Daoy (cell line): ENCODE data around the gene AGO4. TPM values are rescaled to one million over a fixed set of nuclear protein-coding genes. Genes with fewer than 3 reads are reported as not detected.
"Not testable (repeated sequence)": the region's sequence is repeated elsewhere in the genome, so short reads cannot be mapped to it uniquely, and the experiment has no call there.

Experiments
- DNase-seq: peaks from one replicate; pipeline ENCODE4 v3.0.0-alpha.2; 2015; ENCODE audit warnings: low read depth
- total RNA-seq: library from RNA; depleted of rRNA; stranded (reverse); fragments of >200 nt; shearing (Covaris generic); gene quantifications from 2 replicates; pipeline ENCODE4 v1.2.3, GENCODE V29; 2014

Gene AGO4
- total RNA-seq, 1 experiment from 2014 or later: 4.9 TPM

DNA sequence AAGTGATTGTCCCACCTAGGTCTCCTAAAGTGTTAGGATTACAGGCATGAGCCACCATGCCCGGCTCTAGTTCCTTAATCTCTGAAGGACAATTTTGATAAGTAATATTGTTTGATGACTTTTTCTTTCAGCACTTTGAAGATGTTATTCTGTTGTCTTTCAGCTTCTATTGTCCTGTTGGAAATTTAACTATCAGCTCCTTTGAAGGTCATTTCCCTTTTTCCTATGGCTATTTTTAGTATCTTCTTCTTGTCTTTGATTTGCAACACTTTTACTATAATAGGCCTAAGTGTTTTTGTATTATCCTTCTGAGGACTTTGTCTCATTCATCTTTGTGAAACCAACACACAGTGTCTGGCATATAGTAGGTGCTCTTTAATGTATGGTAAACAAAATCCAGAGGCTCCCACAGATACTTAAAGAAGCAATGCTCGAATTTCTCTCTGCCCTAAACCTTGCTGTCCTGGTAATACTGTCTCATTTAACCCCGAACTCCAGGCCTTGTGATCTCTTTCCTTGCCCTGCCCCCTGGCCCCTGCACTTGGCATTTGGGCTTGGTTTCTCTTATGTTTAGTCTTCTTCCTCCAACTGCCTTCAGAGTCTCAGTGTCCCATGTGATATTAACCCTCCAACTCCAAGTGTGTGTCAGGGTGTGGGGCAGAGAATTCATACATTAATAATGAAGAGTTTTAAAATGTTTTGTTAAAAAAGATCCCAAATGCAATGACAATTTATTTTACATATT is 56.2 kb downstream of the AGO4 start:
- DNase-seq: no peak

DNA sequence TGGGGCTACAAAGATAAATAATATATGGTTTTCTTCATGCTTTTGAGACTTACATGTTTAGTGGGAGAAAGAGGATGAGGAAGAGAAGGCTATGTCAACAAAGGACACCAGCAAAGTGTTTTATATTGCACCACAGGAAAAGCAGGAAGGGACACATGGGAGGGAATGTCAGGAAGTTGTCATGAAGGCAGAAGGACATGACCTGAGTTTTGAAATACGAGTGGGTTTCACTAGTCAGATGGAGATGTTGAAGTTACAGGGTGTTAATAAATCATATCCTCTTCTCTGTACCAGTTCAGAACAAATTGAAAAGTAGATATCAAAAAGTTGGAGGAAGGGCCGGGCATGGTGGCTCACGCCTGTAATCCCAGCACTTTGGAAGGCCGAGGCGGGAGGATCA is 57.0 kb downstream of the AGO4 start:
- DNase-seq: no peak

DNA sequence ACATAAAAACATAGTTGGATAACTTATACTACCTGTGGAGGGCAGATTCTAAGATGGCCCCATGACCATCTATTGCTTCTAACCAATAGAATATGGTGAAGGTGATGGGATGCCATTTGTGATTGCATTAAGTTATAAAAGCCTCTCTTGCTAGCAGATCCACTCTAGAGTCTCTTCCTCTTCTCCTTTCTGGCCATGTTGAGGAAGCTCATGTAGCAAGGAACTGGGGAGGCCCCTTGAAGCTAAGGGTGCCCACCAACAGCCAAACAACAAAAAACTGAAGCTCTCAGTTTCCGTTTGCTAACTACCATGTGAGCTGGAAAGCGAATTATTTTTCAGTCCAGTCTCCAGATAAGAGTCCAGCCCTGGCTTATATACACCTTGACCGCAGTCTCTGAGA is 59.2 kb downstream of the AGO4 start:
- DNase-seq: no peak

DNA sequence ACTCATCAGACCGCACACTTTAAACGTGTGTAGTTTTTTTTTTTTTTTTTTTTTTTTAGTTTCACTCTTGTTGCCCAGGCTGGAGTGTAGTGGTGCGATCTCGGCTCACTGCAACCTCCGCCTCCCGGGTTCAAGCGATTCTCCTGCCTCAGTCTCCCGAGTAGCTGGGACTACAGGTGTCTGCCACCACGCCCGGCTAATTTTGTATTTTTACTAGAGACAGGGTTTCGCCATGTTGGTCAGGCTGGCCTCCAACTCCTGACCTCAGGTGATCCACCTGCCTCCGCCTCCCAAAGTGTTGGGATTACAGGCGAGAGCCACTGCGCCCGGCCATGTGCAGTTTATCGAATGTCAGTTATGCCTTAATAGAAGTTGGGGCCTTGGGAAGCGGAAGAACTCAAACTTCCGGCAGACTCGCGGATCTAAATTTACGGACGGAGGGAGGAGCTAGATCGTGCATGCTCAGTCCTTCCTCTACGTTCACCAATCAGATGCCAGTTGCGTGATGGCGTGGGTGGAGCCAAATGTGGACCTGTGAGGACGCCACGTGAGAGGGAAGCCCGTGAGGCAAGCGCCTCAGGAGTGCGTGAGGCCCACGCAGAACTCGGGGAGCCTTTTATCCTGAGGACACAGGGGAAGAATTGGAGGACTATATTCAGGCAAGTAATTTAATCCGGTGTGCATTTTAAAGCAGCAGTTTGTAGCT is 61.6 kb downstream of the AGO4 start:
- DNase-seq: not testable (repeated sequence)

DNA sequence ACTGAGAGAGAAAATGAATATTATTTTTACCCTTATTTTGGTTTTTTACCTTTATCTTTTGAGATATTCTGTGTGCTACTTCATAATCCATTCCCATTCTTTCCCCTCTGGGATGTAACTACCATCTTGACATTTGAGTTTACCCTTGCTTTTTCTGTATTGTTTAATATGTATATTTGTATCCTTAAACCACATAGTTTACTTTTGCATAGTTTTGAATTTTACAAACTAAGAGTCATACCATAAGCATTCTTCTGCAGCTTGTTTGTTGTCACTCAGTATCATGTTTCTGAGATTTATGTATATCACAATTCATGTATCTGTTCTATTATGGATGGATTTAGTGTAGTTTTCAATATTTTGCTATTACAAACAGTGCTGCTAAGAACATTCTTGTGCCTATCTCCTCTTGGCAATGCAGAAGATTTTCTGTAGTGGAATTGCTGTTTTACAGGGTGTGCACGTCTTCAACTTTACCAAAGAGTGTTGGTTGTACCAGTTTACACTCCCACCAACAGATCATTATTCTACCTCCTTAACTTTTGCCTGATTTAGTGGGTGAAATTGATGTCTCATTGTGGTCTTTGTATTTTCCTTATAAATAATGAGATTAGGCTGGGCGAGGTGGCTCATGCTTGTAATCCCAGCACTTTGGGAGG is 63.0 kb downstream of the AGO4 start:
- no peak for DNase-seq

DNA sequence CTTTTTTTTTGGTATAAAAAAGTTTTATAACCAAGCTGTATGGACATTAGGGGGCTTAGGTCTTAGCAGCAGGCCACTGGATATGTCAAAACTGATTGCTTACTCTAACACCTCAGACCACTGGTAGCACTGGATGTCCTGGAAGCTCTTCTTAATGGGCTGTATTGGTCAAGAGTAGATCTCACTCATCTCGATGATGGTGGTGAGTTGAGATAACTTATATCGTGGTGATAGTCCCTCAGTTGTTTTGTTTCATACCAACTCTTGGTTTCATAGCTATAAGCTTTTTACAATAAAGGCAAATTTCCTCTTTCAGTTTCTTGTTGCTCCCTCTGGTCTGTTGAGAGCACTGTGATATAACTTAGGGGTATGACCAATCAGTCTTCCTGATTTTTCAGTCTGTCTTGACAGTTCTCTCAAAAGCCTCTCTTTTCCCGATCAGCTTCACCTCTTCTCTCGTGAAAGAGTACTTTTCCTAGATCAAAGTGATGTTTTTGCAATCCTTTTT is 65.5 kb downstream of the AGO4 start:
- no peak for DNase-seq

DNA sequence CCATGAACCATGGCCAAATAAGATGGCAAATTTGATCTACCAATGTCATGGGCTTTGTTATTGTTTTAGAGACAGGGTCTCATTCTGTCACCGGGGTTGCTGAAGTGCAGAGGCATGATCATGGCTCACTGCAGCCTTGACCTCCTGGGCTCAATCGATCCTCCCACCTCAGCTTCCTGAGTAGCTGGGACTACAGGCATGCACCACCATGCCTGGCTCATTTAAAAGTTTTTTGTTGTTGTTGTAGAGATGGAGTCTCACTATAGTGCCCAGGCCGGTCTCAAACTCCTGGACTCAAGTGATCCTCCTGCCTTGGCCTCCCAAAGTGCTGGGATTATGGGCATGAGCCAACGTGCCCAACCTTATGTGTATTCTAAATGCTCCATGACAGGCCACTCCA is 66.3 kb downstream of the AGO4 start:
- not testable (repeated sequence) for DNase-seq

DNA sequence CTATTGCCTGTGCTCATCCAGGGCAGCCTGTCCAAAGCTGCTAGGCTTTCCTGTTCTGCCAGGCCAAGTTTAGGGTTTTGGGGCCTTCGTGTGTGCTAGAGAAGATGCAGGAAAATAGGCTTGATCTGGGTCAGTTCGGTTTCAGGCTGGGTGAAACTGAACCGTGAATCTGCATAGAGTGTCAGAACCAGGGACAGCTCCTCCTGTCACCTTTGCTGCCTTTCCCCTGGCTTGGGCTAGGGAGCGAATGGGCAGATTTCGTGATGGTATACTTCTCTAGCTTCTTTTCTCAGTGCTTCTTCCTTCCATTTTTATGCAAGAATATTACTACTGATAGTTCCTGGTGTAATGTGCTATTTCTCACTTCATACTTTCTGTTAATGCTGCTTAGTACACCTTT is 69.2 kb downstream of the AGO4 start:
- peak; percentile 17 for DNase-seq

DNA sequence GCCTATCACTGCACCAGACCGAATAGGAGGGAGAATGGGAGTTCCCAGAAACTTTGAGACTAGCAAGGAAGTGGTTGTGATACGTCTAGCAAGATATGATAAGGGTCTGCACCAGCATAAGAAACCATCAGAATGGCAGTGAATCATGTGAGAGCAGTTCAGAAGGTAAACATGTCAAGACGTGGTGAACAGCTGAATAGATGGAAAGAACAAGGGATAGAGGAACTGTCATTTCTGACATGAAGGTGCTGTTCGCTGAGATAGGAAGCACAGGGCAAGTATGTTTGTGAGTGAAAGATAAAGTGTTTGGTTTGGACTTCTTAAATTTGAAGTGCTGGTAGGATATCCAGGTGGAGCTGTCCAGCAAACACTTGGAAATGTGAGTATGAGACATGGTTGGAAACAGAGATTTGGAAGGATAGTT is 74.0 kb downstream of the AGO4 start:
- no peak for DNase-seq

DNA sequence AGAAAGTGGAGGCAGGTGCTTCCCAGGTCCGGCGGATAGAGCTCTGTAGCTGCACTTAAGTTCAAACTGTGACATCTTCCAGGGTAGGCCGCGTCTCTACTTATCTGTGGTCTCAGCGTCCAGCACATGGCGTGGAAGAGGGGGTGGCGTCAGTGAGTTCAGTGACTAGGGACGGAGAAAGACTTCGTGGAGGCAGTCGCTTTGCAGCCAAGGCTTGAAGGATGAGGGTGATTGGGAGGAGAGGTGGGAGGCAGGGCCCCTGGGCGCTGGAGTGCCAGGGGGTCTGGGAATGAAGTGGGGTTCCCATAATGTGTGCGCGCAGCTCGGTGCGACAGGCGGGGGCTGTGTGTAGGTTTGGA is 74.7 kb downstream of the AGO4 start:
- no peak for DNase-seq

DNA sequence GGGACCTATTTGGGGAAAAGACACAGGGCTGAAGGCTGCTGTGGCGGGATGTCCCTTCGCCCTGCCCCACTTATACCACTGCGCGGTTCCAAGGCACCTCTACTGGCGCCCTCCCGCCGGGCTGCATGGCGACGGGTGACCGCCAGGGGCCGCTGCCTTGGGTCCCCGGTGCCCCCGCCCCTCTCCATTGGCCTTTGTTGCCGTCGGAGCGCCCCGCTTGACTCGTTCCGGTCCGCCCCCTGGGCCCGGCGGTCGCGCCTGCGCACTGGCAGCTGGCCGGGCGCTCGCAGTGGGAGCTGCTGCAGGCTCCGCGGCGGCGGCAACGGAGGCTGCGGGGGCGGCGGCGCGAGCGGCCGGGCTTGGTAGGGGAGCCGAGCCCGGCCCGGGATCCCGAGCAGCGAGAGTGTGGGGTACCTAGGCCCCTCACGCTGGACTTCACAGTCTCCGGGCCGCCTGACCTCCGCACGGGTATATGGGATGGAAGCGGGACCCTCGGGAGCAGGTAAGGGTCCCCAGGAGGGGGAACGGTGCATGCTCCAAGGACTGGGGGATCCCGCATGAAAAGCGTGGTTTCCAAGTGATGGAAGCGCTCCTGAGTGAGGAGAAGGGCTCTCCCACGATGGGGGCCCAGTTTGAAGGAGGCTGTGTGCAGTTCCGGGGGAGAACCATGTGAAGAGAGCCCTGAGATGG is 75.3 kb downstream of the AGO4 start, which contains the start of gene AGO1:
Gene AGO1 (plus strand): TSS at position 265 of the 690 bp plus-strand sequence. CDS start 213 bp downstream, at position 478.
- peak; percentile 98 for DNase-seq

DNA sequence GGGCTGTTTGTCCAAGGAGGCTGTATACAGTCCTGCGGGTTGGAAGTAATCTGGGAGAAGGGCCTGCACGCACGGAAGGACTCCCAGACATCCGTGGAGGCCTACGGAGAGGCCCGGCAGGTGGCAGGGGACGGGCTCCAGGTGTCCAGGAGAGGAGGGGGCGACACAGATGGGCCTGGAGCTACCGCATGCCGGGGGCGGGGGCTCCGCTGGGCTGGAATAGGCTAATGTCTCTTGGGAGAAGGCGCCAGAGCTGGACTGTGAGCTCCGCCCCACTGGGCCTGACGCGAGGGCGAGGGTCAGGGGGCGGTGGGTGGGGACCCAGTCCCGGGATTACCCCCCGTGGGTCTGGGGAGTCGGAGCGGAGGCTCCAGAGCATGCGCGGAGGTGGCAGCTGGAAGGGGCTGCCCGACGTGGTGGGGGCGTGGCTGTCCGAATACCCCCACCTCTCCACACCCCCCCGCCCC is 75.9 kb downstream of the AGO4 start:
- peak; percentile 49 for DNase-seq

DNA sequence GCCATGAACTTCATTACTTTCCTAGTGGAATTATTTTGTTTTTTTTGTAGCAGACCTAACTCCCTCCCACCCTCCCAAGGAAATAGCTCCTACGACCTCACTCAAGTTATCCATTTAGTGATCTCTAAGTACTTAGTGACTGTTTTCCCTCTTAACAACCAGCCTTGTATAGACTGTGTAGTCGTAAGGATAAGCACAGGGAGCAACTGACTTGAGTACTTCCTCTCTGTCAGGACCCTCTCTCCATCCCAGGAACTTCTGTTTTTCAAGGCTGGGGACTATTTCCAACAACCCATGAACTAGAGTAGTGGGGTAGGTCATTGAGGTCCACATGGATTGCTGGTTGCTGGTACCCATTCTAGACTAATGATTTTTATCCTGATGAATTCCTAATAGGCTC is 77.1 kb downstream of the AGO4 start:
- no peak for DNase-seq

DNA sequence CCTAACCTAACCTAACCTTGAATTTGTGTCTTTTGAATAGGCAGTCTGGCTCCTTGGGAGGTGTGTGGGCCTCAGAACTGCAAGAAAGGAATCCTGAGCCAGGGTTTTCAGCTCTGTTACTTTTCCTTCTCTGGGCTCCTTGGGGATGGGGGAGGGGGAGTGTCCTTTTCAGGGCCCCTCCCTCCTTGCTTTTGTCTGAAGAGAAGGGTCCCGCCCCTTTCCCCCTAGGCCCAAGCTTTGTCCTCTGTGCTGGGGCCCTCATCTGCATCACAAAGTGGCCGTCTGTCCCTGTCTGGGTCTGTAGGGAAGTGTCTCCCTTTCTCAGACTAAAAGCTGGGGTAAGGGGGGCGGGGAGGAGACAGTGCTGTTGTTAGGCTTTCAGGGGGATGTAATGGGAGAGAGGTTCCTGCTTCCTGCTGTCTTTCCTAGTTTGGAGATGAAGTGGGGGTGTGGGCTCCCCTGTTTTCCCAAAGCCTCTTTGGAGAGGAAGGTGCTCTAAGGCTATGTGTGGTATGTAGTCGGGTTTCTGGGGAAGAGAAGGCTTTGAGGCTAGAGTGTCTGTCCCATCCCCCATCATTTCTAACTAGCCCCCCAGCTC is 78.2 kb downstream of the AGO4 start:
- peak; percentile 9 for DNase-seq

DNA sequence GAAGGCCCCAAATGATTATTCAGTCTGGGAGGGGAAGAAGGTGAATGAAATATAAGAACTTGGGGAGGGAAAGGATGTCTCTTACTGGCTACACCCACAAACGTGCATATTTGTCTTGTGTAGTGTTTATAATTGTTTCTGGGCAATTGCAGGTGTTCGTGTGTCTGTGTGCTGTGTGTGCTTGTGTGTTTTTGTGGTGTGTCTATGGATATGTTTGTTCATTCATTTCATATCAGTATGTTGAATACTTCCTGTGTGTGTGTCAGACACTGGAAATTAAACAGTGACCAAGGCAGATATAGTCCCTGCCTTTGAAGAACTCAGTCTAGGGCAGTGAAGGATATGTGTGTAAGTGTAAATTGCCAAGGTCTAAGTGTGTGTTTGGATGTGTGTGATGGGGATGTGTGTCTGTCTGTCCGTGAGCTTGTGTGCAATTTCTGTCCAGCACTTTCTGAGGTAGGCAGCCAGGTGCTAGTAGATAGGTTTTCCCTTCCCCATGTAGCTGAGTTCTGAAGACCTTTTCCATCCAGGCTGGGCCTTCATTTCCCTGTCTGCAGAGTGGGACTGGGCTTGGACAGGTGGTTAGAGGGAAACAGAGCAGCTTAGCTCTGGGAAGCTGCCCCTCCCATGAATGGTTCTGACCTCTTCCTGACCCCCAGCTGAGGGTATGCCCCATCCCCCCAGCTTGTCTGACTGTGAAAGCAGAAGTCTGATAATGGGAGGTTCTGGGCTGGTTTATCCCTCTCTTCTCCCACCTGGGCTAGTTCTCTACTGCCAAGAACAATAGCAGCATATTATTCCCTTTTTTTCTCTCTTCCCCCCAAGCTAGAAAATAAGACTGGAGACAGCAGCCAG is 79.0 kb downstream of the AGO4 start:
- peak; percentile 39 for DNase-seq

DNA sequence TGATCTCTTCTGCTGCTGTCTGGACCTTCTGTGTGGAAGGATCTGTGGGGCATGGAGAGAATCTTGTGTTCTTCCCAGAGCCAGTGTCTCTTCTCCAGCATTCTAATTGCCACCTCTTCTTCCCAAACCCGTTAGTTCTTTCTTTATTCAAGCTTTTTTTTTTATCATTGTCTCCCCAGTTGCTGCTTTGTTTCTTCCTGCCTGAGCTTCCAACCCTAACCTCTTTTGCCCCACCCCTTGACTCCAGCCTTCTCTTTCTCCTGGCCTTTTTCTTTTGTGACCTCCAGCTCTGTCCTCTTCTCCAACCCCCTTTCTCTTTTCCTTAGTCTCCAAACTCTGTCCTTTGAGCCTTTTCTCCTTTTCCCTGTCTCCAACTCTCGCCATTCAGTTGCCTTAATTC is 79.7 kb downstream of the AGO4 start:
- DNase-seq: no peak

DNA sequence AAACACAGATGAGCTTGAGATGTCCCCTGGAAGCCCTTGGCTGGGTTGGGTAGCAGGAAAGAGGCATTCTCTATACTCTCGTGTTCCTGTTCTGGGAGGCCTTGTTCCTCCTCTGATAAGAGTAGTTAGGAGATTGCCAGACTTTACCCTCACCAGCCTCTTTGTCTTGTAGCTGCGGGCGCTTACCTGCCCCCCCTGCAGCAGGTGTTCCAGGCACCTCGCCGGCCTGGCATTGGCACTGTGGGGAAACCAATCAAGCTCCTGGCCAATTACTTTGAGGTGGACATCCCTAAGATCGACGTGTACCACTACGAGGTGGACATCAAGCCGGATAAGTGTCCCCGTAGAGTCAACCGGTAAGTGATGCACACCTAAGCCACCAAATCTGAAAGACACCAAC is 80.4 kb downstream of the AGO4 start:
- no peak for DNase-seq

DNA sequence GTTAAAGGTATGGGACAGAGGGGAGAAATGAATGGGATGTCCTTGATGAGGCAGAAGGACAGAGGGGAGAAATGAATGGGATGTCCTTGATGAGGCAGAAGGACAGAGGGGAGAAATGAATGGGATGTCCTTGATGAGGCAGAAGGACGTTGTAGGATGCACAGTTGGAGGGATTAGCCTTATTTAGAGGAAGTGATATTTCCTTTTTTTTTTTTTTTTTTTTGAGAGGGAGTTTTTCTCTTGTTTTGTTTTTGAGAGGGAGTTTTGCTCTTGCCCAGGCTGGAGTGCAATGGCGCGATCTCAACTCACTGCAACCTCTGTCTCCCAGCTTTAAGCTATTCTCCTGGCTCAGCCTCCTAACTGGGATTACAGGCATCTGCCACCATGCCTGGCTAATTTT is 81.2 kb downstream of the AGO4 start:
- DNase-seq: not testable (repeated sequence)

DNA sequence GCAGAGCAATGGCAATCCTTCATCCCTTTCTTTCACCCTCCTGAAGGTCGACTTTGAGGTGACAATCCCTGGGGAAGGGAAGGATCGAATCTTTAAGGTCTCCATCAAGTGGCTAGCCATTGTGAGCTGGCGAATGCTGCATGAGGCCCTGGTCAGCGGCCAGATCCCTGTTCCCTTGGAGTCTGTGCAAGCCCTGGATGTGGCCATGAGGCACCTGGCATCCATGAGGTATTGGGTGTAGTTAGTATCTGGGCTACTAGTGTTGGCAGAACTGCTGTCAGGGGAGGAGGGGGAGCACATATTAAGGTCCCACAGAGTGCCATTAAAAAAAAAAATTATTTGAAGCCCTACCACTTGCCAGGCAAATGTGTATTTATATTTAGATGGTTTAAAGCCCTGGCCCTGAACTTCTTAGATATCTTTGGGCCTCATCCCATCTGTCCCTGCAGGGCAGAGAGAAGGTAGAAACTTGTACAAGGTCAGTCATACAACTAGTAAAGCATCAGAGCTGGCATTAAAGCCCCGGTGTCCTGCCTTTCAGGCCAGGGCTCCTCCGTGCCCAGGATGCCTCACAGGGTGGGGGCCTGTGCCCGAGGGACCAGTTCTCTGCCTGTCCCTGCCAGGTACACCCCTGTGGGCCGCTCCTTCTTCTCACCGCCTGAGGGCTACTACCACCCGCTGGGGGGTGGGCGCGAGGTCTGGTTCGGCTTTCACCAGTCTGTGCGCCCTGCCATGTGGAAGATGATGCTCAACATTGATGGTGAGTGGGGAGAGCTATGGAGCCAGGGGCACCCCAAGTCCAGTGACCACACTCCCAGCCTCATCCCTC is 85.4 kb downstream of the AGO4 start:
- no peak for DNase-seq

DNA sequence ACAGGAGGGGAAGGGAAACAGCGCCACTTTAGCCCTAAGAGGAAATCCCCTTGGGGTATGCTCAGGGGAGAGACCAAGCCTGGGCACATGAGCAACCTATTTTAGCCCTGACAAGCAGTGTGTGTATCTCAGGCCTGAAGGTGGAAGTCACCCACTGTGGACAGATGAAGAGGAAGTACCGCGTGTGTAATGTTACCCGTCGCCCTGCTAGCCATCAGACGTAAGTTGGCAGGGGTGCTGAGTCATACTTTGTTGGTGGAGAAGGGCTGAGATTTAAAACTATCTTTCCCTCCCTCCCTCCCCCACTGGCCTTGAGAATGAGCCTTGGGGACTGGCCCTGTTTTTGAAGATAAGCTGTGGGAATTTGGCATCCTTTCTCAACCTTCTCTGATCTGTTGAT is 86.4 kb downstream of the AGO4 start:
- peak; percentile 52 for DNase-seq
